NCI-H2171 treated with DMSO at 0.1 percent for 48 hours (cell line): Measurements from ENCODE around the gene DIAPH2.

Source experiments
- DNase-seq: peaks from one replicate; lab custom pipeline; 2025; lab: John Stamatoyannopoulos, UW

DIAPH2 gene

DNA sequence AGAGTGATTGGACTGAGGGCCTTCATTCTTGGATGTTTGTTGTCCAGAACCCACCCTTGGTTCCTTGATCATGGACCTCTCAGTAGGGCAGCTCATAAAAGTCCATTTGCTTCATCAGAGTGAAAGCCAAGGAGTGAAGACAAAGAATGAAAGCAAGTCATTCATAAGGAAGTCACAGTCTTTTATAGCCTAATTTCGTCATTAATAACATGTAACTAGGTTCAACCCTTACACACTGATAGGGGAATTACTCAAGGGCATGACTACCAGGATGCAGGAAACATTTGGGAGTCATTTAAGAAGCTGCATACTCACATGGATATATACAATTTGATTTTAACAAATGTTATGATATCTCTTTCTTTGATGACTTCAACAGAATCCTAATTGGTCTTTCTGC is 294.3 kb downstream of the DIAPH2 start:
- DNase-seq = no peak

DNA sequence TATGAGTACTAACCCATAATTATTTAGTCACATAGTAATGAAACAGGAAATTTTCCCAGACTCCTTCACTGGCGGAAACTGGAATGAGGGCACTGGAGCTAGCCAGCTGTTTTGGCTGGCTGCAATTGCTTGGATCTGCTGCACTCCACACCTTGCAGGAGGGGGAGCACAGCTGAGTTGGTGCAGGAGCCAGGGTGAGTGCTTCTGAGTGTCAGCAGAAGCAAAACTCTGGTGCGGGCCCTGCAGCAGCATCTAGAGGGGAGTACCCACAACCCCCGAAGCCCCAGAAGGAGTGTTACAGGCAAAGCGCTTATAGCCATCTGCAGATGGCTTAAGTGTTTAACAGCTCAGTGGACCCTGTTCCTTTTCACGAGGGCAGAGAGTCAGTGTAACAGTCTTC is 295.1 kb downstream of the DIAPH2 start:
- DNase-seq = peak; percentile 22

DNA sequence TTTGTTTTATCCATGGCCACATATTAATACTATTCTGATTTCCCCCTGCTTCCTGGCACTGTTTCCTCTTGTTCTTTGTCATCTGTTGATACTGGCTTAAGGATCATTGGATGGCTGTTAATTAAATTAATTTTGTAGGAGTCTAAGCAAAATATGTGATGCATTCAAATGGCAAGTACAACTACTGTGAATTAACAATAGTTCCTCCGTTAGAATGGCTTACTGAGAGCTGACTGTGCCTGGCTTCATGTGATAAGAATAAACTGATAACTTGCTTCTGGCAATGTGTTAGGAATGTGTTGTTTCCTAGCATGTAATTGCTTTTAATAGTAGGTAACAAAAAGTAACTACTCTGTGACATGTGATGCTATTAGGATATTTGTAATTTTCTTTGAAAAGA is 297.5 kb downstream of the DIAPH2 start:
- no peak for DNase-seq

DNA sequence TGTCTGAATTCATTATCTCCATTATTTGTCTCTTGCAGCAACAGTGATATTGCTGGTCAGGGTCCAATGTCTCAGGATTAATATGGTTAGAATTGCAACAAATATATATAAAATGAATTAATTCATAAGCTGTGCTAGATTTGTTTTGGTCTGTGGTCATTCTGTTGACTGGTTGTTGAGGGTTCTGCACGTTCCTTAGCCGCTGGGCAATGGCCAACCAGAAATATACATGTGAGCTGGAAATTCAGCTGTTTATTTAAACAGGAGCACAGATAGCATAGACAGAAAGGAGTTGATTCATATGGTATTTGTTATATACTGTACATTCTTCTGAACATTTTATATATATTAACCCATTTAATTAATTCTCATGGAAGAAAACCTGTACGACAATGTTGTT is 299.9 kb downstream of the DIAPH2 start:
- DNase-seq = no peak

DNA sequence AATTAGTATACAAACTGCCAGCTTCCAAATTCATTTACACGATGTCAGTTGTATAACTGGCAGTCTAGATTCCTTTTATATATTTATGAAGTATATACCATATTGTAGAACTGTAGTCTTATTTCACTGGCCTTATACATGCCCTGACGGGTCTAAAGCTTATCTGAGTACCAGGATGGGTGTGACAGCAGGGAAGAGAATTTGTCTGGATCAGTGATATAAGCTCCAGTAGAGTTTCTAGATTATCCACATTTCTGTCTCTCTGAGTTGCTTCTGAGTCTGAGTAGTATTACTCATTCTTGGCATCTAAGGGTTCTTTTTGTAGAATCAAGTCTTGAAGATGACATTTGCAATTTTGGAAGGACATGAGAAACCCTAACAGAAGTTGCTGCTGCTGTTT is 300.4 kb downstream of the DIAPH2 start:
- DNase-seq = no peak

DNA sequence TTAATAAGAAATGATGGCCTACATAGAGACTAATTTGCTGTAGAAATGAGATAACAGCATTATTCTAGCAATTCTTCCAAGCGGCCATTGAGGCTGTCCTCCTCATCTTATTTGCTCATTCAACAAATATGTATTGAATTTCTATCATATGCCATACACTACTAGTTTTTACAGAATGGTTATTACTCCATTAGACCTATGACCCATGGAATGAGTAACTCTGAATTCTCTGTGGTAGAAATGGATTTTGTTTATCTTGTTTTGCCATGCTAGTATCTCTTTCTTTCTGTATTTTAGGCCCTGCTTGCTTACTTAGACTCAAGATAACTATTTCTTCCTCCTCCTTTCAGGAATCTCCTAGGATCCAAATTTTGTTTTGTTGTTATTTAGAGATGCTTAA is 302.6 kb downstream of the DIAPH2 start:
- DNase-seq = no peak

DNA sequence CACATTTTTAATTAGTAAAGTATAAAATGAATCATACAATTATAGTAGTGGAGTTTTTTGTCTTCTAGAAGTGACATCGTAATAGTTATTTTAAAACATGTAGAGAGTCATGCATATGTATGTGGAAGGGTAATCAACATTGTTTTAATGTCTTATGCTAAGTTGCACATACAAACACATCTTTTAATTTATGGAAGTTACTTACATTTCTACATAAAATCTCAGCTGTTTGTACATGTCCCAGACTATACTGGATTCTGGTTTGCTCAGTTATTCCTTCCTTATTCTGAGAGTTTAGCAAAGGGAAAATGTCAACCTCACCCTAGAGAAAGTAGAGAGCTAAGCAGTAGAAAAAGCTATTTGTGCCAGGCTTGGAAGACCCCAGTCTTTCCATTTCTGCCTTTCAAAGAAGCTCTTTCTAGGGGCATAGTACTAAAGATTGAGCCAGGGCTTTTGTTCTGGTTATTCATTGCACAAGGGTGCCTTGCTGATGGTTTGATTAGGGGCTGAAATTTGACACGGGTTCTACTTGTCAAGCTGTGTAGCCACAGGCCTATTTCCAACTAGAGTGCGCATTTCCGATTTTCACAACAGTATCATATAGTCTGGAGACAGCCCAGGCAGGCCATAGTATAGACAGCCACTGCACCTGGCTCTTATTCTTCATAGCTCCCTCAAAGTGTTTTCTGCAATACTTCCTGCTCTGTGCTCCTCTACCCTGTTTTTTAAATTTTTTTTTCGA is 305.4 kb downstream of the DIAPH2 start:
- DNase-seq = peak; percentile 4

DNA sequence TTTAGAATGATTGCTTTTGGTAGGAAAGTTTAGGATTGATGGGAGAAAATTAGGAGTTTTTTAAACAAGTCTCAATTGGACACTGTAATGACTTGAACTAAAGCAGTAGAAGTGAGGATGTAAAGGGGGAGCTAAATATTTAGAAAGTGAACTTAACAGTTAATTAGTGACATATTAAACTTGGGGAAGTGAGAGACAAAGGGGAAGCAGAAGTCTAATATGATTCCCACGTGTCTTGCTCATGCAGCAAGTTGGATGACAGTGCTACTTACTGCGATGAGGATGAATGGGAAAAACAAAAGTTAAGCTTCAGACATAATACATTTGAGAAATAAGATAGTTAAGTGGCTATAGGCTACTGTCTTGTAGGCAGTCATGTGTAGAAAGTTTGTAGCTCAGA is 309.5 kb downstream of the DIAPH2 start:
- DNase-seq = no peak

DNA sequence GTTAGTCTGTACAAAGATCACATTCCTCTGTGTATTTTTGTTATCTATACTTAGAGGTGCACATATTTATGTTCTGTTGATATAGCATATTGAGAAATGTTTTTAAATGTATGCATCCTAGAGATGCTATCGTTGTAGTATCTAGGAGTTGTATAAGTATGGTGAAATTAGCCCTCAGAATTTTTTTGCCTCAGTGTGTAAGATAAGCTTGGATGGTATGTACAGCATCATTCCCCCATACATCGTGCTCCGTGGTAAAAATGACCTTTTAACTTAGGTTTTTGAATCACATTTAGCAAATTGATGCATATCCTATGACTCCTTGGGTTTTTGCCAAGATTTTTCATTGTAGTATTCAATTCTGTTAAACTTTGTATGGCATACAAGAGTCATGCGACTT is 312.6 kb downstream of the DIAPH2 start:
- DNase-seq = no peak

DNA sequence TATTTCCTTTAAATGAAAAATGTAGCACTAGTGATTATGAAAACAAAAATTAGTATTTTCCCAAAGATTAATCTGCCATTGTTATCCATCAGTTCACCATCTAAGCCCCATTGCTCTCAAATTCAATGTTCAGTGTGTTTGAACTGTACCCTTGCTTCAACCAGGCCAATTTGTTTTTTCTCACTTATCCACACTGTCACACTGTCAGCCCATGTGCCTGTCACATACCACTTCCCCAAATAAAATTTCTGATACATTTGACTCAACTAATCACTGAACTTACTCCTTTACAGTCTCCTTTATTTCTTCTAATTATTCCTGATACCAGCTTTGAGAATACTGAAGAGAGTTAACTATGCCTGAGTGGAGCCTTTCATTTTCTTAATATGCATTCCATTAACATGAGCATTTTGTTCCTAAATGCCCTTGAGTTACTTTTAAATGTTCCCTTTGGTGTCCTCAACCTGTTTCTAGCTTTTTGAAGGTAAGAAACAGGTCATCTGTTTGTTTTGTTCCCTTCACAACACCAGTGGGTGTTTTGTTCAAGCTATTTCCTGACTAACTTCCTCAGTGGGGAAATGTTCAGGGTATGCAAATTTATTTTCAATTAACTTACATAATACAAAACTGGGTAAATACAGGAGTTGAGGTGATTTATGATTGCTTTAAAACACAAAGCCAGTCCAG is 316.2 kb downstream of the DIAPH2 start:
- DNase-seq = no peak

DNA sequence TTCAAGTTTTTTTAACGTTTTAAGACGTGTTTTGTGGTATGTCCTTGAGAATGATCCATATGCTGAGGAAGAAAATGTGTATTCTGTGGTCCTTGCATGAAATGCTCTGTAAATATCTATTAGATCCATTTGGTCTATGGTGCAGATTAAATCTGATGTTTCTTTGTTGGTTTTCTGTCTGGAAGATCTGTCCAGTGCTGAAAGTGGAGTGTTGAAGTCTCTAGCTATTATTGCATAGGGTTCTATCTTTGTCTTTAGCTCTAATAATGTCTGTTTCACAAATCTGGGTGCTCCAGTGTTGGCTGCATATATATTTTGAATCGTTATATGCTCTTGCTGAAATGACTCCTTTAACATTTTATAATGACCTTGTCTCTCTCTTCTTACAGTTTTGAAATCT is 321.5 kb downstream of the DIAPH2 start:
- DNase-seq = no peak

DNA sequence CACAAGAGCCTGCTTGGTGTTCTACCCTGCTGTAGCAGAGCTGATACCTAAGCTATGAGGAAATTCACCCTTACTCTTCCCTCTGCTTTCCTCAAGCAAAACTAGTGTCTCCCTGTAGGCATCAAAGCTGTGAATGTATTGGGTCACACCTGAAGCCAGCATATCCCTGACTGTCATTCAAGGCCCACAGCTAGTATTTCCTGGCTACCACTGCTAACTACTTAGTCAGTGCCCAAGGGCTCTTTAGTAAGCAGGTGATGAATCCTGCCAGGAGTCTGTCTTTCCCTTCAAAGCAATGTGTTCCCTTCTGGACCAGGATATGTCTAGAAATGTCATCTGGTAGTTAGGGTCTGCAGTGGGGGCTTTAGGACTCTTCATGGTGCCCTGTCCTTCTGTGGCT is 324.7 kb downstream of the DIAPH2 start:
- DNase-seq = no peak

DNA sequence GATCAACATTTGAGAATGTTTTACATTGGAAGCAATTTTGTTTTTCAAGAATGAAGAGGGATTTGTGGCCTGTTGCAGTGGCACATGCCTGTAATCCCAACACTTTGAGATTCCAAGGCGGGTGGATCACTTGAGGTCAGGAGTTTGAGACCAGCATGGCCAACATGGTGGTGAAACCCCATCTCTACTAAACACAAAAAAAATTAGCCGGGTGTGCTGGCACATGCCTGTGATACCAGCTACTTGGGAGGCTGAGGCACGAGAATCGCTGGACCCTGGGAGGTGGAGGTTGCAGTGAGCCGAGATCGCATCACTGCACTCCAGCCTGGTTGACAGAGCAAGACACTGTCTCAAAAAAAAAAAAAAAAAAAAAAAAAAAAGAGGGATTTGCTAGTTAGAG is 326.9 kb downstream of the DIAPH2 start:
- DNase-seq = no peak

DNA sequence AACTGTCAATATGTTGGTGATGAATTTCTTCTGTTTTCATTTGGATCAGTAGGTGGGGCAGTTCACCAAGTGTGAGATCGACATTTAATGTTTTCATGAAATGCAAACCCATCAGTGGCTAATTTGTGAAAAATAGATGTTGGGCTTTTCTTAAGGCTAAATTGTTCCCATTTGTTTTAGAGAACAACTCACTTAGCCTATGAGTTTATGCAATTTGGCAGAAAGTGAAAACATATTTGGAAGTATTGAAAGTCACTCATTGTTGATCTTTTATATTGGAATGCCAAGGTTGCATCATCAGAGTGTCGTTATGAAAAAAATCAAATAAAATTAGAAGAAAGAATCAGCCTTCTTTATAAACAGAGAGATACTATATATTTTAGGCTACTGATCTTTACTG is 331.5 kb downstream of the DIAPH2 start:
- DNase-seq = no peak

DNA sequence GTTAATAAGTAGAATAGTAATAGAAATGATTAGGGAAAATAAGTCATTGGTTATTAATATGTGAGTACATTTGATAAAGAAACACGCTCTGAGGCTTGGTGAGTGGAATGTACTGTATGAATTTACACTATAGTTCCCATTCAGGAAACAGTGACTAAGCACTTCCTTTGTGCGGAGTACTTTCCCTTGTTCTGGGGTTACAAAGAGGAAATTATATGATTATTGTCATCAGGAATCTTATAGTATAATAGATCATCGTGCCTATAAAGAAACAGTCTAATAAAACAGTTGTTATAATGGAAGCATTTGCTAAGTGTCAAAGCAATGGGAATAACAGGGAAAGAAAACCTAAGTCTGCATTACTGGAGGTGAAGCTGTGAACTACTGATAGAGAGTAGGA is 337.0 kb downstream of the DIAPH2 start:
- DNase-seq = no peak

DNA sequence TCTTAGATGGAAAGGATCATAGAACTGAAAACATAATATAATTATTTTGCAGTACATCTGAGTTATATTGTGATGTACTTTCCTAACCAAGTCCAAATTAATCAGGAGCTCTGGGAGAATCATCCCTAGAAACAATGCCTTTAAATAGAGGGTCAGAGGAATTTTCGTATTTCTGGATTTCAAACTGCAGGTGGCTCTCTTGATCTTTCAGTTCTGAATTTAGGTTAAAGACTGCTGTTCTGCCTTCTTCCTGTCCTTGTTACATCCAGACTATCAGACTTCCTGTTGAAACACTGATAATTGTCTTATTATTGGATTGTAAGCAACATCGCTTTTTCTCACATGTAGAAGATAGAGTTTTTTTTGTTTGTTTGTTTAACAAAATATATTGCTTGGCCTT is 341.8 kb downstream of the DIAPH2 start:
- DNase-seq = peak; percentile 1

DNA sequence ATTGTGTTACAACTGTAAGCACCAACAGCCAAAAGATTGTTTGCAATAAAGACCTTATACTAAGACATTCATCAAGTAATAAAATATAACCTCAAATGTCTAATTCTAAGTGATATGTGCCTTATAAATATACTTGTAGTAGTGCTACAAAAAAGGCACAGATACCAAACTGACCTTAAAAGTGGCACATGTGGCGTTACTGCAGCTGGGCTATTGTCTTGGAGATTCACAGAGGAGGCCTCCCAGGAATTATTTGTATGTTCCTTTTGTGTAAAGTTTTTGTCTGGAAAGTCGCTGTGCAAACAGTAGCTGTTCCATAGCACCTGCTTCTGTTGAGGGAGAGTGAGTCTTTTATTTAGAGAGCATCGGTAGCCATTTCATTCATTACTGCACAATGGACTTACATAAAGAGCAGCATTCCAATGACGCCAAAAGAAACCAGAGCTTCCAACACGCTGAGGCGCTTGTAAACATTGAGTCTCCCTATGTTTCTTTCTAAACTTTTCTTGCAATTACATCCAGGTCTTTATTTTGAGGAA is 342.8 kb downstream of the DIAPH2 start:
- no peak for DNase-seq

DNA sequence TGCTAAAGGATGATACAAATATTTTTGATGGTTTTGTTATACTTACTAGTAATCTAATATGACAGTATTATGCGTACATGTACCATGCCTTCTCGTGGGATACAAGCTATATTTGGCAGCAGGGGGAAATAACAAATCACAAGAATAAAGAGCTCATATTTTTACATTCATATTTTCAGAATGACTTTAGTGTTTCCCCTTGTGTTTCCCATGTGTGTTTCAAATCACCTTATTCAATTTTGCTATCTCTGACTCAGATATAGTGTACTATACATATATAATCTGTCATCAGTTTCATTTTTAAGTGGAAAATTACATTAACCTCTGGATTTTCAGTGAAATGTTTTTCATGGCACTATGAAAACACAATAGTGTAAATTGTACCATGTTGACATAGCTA is 345.8 kb downstream of the DIAPH2 start:
- DNase-seq = no peak

DNA sequence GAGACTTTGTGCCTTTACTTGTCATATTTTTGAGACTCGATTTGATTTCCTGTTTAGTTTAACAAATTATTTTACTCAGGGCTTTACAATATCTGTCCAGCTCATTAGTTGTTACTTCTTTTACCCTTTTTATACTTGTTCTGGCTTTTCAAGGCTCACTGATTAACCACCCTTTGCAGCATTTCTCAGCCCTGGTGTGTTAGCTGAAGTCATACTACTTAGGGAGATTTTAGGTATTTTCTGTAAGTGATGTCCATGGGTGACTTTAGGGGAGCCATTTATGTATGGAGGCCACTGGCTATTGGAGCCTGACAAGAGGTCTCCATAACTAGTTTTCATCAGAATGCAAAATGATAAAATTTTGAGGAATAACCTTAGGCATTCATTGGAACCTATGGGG is 346.3 kb downstream of the DIAPH2 start:
- DNase-seq = no peak

DNA sequence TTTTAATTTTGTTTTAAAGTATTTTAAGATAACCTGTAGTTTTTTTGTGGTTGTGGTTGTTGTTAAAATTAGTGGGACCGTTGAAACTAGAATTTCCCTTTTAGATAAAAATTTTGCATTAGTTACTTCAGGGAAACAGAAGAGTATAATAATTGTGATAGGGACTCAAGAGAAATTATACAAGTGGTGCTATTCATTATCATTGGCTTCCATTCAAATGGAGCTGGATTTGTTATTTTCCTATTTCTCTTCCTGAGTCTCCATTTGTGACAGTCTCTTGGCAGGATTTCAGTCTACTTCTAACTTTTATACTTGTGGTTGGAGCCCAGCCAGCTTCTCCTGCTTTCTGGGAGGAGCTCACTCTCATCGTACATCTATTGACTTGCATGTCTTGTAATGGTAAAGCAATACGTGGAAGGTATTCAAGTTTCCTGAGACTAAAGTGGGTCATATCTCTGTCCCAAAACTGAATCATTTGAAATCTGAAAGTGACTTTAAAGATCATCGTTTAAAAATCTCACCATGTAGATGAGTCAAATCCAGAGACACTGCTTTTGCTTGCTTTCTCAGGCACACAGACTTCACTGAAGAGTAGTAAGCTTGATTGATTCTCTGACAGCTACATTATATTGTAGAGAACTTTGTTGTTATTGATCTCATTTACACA is 354.9 kb downstream of the DIAPH2 start:
- peak; percentile 30 for DNase-seq

DNA sequence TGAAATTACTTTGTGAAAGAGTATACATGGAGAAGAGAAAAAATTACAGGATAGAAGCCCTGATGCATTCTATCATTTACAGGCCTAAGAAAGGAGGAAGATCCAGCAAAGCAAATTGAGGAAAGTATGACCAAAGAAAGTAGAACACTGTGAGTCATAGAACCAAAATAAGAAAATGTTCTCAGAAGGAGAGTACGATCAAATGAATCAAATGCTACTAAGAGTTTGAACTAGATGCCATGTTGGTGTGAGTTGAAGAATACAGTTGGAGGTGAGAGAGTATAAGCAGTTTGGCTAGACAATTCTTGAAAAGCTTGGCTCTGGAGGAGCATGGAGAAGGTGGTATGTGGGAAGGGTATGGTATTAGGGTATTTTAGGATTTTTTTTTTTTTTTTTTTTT is 360.8 kb downstream of the DIAPH2 start:
- no peak for DNase-seq

DNA sequence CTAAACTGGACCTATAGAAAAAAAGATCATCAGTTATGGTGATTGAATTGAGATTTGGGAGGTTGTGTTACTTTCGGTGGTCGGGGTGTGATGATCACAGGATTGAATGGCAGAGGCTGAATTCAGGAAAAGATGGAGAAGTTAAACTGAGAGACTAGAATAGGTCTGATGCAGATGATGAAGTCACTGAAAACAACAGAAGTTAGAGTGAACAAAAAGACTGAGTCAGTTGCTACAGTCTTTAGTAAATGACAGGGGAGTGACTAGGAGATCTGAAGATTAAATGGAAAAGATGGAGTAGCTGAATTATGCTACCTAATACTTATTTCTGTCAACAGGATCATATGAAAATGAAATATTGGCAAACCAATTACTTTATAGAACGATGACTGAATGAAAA is 362.2 kb downstream of the DIAPH2 start:
- no peak for DNase-seq

DNA sequence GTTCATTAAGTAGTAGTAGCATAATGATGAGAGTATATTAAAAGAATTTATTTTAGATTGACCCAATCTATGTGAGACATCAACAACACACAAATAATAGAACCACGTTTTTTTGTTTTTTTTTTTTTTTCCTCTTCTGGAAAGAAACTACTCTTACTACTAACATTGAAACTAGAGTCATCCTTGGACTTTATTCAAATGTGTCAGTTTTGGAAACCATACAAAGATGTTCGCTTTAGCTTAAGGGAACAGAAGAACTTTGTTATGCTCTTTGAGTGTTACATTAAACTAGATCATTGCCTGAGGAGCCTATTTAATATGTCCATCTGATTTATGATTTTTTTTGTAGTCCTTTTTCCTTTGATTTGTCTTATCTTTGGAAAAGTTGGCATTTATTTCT is 365.8 kb downstream of the DIAPH2 start:
- DNase-seq = no peak
